ENCODE measurements around the gene SPOPL.

DNA sequence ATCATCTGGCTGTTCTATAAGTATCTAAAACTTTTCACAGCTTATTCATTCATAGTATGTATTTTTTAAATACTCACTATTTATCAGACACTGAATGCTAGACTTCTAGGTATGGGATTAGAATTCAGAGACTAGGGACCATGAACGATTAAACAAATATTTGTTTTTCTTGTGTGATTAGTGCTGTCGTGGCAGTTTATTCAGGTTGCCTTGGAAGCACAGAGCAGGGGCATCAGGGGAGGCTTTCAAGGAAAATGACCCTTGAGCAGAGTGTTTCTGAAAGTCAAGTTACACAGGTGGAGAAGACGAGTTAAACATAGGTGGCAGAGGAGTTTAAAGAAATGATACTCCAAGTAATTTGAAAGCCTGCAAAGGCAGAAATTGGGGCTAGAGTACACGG, 5.7 kb downstream of the SPOPL start:
- TF ChIP-seq, protein P1, sequence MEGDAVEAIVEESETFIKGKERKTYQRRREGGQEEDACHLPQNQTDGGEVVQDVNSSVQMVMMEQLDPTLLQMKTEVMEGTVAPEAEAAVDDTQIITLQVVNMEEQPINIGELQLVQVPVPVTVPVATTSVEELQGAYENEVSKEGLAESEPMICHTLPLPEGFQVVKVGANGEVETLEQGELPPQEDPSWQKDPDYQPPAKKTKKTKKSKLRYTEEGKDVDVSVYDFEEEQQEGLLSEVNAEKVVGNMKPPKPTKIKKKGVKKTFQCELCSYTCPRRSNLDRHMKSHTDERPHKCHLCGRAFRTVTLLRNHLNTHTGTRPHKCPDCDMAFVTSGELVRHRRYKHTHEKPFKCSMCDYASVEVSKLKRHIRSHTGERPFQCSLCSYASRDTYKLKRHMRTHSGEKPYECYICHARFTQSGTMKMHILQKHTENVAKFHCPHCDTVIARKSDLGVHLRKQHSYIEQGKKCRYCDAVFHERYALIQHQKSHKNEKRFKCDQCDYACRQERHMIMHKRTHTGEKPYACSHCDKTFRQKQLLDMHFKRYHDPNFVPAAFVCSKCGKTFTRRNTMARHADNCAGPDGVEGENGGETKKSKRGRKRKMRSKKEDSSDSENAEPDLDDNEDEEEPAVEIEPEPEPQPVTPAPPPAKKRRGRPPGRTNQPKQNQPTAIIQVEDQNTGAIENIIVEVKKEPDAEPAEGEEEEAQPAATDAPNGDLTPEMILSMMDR (IDR thresholded peaks at IDR 0.05): no peak
- no peak for TF ChIP-seq POLR2A (IDR thresholded peaks at IDR 0.05)
